Mesothelial cell of epicardium (in vitro differentiated cells): ENCODE data around the gene GRIP1. TPM values are rescaled to one million over a fixed set of nuclear protein-coding genes. Genes with fewer than 3 reads are reported as not detected.

Source experiments
- DNase-seq, 2 experiments: peaks; one replicate each; pipeline ENCODE4 v3.0.0; 2021; ENCODE audit warnings: low spot score in 2 of 2; ENCODE audit not compliant: unreplicated experiment in 2 of 2
- H3K27ac Mint-ChIP-seq: 2 replicates; pipeline ENCODE4 v1.8.0; 2021; ENCODE audit warnings: mixed read lengths
- H3K27me3 Mint-ChIP-seq: 2 replicates; pipeline ENCODE4 v1.8.0; 2021; ENCODE audit warnings: low read depth, mixed read lengths
- H3K36me3 Mint-ChIP-seq: 2 replicates; pipeline ENCODE4 v1.8.0; 2021; ENCODE audit warnings: mixed read lengths
- H3K4me1 Mint-ChIP-seq: 2 replicates; pipeline ENCODE4 v1.8.0; 2021; ENCODE audit warnings: mixed read lengths
- H3K4me3 Mint-ChIP-seq: 2 replicates; pipeline ENCODE4 v1.8.0; 2021; ENCODE audit warnings: mild to moderate bottlenecking, moderate library complexity, mixed read lengths
- H3K9me3 Mint-ChIP-seq: 2 replicates; pipeline ENCODE4 v1.8.0; 2021; ENCODE audit warnings: mixed read lengths
- total RNA-seq: library from RNA; stranded (reverse); gene quantifications from 3 replicates; pipeline ENCODE4 v1.2.1, GENCODE V29; 2021
- TF ChIP-seq, protein P1 (sequence below): fragments of 200-600 bp; sonication (generic); IDR thresholded peaks from one replicate; pipeline ENCODE4 v1.5.0; 2021; ENCODE audit warnings: antibody characterized with exemption; ENCODE audit not compliant: unreplicated experiment

GRIP1 gene
- total RNA-seq, 1 donor from 2014 or later, result 89.3 TPM

DNA sequence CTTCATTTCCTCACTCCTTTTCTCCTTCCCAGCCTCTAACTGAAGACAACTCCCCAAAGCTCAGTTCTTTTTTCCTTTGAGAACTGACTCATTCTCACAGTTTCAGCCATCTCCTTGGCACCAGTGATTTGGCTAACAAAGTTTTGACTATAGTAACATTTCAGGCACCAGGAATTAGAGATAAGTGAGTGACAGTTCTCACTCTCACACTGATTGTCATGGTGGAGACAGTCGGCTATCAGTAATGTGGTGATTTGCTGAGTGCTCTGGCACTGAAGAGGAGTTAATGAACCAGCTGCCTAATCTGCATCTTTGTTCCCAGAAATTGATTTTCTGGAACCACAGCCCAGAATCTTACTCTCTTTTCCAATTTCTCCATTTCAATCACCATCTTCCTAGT, 347.1 kb downstream of the GRIP1 start:
- Mint-ChIP-seq H3K4me1 (no peaks in the 10 kb centered on the region), H3K36me3 (peaks cover 32% of the 10 kb centered on the region), H3K4me3 (no peak overlapping the region), H3K9me3 (no peaks in the 10 kb centered on the region), H3K27me3 (no peaks in the 10 kb centered on the region), H3K27ac (no peak overlapping the region)
- DNase-seq, result no peak
- TF ChIP-seq, protein P1, sequence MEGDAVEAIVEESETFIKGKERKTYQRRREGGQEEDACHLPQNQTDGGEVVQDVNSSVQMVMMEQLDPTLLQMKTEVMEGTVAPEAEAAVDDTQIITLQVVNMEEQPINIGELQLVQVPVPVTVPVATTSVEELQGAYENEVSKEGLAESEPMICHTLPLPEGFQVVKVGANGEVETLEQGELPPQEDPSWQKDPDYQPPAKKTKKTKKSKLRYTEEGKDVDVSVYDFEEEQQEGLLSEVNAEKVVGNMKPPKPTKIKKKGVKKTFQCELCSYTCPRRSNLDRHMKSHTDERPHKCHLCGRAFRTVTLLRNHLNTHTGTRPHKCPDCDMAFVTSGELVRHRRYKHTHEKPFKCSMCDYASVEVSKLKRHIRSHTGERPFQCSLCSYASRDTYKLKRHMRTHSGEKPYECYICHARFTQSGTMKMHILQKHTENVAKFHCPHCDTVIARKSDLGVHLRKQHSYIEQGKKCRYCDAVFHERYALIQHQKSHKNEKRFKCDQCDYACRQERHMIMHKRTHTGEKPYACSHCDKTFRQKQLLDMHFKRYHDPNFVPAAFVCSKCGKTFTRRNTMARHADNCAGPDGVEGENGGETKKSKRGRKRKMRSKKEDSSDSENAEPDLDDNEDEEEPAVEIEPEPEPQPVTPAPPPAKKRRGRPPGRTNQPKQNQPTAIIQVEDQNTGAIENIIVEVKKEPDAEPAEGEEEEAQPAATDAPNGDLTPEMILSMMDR, result no peak

DNA sequence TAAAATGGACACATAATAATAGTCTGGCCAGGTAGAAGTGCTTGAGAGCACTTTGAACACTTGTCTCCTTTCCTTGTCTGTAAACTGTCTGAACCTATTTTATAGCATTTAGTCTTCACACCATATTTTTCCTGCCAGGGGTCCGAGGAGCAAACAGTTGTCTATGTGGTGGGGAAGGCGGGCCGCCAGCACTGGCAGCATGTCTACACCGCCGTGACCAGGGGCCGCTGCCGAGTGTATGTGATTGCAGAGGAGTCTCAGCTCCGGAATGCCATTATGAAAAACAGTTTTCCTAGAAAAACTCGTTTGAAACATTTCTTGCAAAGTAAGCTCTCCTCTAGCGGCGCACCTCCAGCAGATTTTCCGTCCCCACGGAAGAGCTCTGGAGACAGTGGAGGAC, 347.9 kb downstream of the GRIP1 start:
- Mint-ChIP-seq H3K9me3 (no peaks in the 10 kb centered on the region), H3K4me3 (no peak overlapping the region), H3K27ac (no peak overlapping the region), H3K4me1 (no peaks in the 10 kb centered on the region), H3K27me3 (no peaks in the 10 kb centered on the region), H3K36me3 (peaks cover 34% of the 10 kb centered on the region)
- TF ChIP-seq, protein P1, result no peak
- no peak for DNase-seq

GRCh38 chr12:66329941-66330340, 348.9 kb downstream of the GRIP1 start:
- peaks cover 43% of the 10 kb centered on the region for H3K36me3 Mint-ChIP-seq
- no peak for DNase-seq
- no peaks in the 10 kb centered on the region for H3K9me3 Mint-ChIP-seq
- H3K27ac Mint-ChIP-seq, result no peak overlapping the region
- H3K27me3 Mint-ChIP-seq, result no peaks in the 10 kb centered on the region
- TF ChIP-seq, protein P1, result no peak
- no peaks in the 10 kb centered on the region for H3K4me1 Mint-ChIP-seq
- no peak overlapping the region for H3K4me3 Mint-ChIP-seq

- H3K4me3 Mint-ChIP-seq, result no peak overlapping the region
These were observed 355.9 kb downstream of the GRIP1 start for GRCh38 chr12:66323017-66323416.

GRCh38 chr12:66321435-66321834, 357.4 kb downstream of the GRIP1 start:
- no peaks in the 10 kb centered on the region for H3K27me3 Mint-ChIP-seq
- H3K9me3 Mint-ChIP-seq, result no peaks in the 10 kb centered on the region
- no peak overlapping the region for H3K27ac Mint-ChIP-seq
- peaks cover 46% of the 10 kb centered on the region for H3K36me3 Mint-ChIP-seq
- H3K4me1 Mint-ChIP-seq, result no peaks in the 10 kb centered on the region
- TF ChIP-seq, protein P1, result no peak
- no peak overlapping the region for H3K4me3 Mint-ChIP-seq
- no peak for DNase-seq

More at GRCh38 chr12:66323017-66323416, 355.9 kb downstream of the GRIP1 start:
- Mint-ChIP-seq H3K9me3 (no peaks in the 10 kb centered on the region), H3K27ac (no peak overlapping the region), H3K27me3 (no peaks in the 10 kb centered on the region), H3K36me3 (peaks cover 51% of the 10 kb centered on the region), H3K4me1 (no peaks in the 10 kb centered on the region)
- DNase-seq, result no peak
- TF ChIP-seq, protein P1, result no peak

DNA sequence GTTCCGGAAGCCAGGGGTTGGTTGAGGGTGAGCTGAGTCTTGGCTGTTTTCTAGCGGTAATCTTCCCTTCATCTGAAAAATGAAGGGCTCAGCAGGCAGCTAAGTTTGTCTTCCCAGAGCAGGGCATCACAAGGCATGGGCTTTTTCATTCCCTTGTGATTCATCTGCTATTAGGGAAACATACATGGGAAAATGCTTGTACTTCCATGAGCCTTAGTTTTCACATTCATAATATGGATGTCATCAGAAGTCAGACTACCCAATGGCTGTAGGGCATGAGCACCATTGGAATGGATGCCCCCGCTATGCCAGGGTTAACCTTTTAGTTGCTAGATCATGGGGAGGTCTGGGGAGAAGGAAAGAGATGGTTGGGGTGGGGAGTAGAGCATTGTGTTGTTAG, 357.9 kb downstream of the GRIP1 start:
- H3K27ac Mint-ChIP-seq, result no peak overlapping the region
- DNase-seq, result no peak
- no peaks in the 10 kb centered on the region for H3K9me3 Mint-ChIP-seq
- no peaks in the 10 kb centered on the region for H3K27me3 Mint-ChIP-seq
- peaks cover 46% of the 10 kb centered on the region for H3K36me3 Mint-ChIP-seq
- TF ChIP-seq, protein P1, result no peak
- H3K4me3 Mint-ChIP-seq, result no peak overlapping the region
- no peaks in the 10 kb centered on the region for H3K4me1 Mint-ChIP-seq
